ENCODE results near the gene DEXI. TPM values are rescaled to one million over a fixed set of nuclear protein-coding genes. Genes with fewer than 3 reads are reported as not detected.

Gene DEXI
- total and polyA plus RNA-seq, 2 of the 13 experiments (the other 11 are each of a cell fraction or from before 2014, with no cell fraction given), result 51.5 to 70.4 TPM

GRCh38 chr16:10923650-10924214, 18.5 kb downstream of the DEXI start (continued):
- TF ChIP-seq HDAC2 (CRISPR knock-in tag; IDR thresholded peaks at IDR 0.05) (peak; percentile 87), FOXO1 (CRISPR knock-in tag; IDR thresholded peaks at IDR 0.05) (no peak), IRF2 (CRISPR knock-in tag; IDR thresholded peaks at IDR 0.05) (peak; percentile 66), ZNF350 (CRISPR knock-in tag; IDR thresholded peaks at IDR 0.05; ENCODE audit: borderline replicate concordance, low read depth) (no peak; the same call in 1 of the 2 replicates), GFI1 (CRISPR knock-in tag; IDR thresholded peaks at IDR 0.05; ENCODE audit: borderline replicate concordance) (peak; percentile 59; the same call in 1 of the 2 replicates), KLF15 (CRISPR knock-in tag; IDR thresholded peaks at IDR 0.05; ENCODE audit: borderline replicate concordance) (no peak), ZNF33B (CRISPR knock-in tag; IDR thresholded peaks at IDR 0.05) (no peak), SNRNP70 (IDR thresholded peaks at IDR 0.05; ENCODE audit: low read depth, low read length) (no peak), ZSCAN20 (CRISPR knock-in tag; IDR thresholded peaks at IDR 0.05; ENCODE audit: borderline replicate concordance) (no peak), ZNF318 (CRISPR knock-in tag; IDR thresholded peaks at IDR 0.05) (no peak; the same call in 1 of the 2 replicates), RCOR2 (CRISPR knock-in tag; IDR thresholded peaks at IDR 0.05) (peak; percentile 84), ZNF784 (CRISPR knock-in tag; IDR thresholded peaks at IDR 0.05; ENCODE audit: borderline replicate concordance) (no peak; the same call in 1 of the 2 replicates), ZNF512B (CRISPR knock-in tag; IDR thresholded peaks at IDR 0.05; ENCODE audit: borderline replicate concordance) (no peak), DBP (CRISPR knock-in tag; IDR thresholded peaks at IDR 0.05; ENCODE audit: not compliant biosample characterization) (no peak), ZNF230 (CRISPR knock-in tag; IDR thresholded peaks at IDR 0.05) (0 out of 2 replicates have a peak, but pooled peaks have one; percentile 51), ZNF550 (CRISPR knock-in tag; IDR thresholded peaks at IDR 0.05; ENCODE audit: borderline replicate concordance) (no peak), ZNF343 (CRISPR knock-in tag; IDR thresholded peaks at IDR 0.05) (peak; percentile 69; the same call in 1 of the 2 replicates)
